Lung (tissue), 12 donors: Measurements from ENCODE around the gene CEP95. TPM values are rescaled to one million over a fixed set of nuclear protein-coding genes. Genes with fewer than 3 reads are reported as not detected.
A peak's percentile ranks its signal among the peaks of the same experiment; 100 is the strongest.

Source experiments
- ATAC-seq: fragments of 200-7000 bp; cut with Tn5 transposase; one replicate; pipeline ENCODE4 v1.9.1; 2020; ENCODE audit warnings: moderate number of reproducible peaks; ENCODE audit not compliant: insufficient read depth, low FRiP score
- DNase-seq, 3 donors: peaks; one replicate each; pipeline ENCODE4 v3.0.0-alpha.2; 2013 to 2017
- H3K27ac ChIP-seq, 2 donors: one replicate each; pipeline ENCODE4 v1.5.1; 2013; ENCODE audit warnings: mild to moderate bottlenecking in 2 of 2, moderate library complexity in 2 of 2, control low read depth in 1 of 2, inconsistent platforms in 1 of 2, low read depth in 1 of 2, low read length in 1 of 2
- H3K27me3 ChIP-seq, 3 donors: one replicate each; pipeline ENCODE4 v1.5.1; 2013; ENCODE audit warnings: low read length in 2 of 3; ENCODE audit not compliant: control insufficient read depth in 3 of 3, insufficient read depth in 3 of 3
- H3K36me3 ChIP-seq, 4 donors: one replicate each; pipeline ENCODE4 v1.5.1; 2013; ENCODE audit warnings: low read length in 4 of 4, mild to moderate bottlenecking in 1 of 4, moderate library complexity in 1 of 4; ENCODE audit not compliant: control insufficient read depth in 4 of 4, insufficient read depth in 4 of 4
- H3K4me1 ChIP-seq, 5 donors: one replicate each; pipeline ENCODE4 v1.5.1; 2013; ENCODE audit warnings: low read length in 5 of 5, mild to moderate bottlenecking in 2 of 5, moderate library complexity in 1 of 5; ENCODE audit not compliant: control insufficient read depth in 5 of 5, insufficient read depth in 5 of 5
- H3K4me3 ChIP-seq: one replicate; pipeline ENCODE4 v1.5.1; 2013; ENCODE audit warnings: mild to moderate bottlenecking, control low read depth, moderate library complexity
- H3K9ac ChIP-seq, 2 donors: one replicate each; pipeline ENCODE4 v1.5.1; 2013; ENCODE audit warnings: low read length in 2 of 2, control low read depth in 1 of 2; ENCODE audit not compliant: insufficient read depth in 1 of 2
- H3K9me3 ChIP-seq, 4 donors: one replicate each; pipeline ENCODE4 v1.5.1; 2013; ENCODE audit warnings: low read length in 3 of 4, mild to moderate bottlenecking in 1 of 4, moderate library complexity in 1 of 4; ENCODE audit not compliant: control insufficient read depth in 4 of 4, insufficient read depth in 3 of 4
- WGBS, 2 donors: extraction: QIAGEN DNeasy Blood & Tissue Kit; methylation state at CpG; one replicate each; pipeline ENCODE4 v1.1.7; 2013; 5-methylcytosine and 5-hydroxymethylcytosine counted together
- polyA plus RNA-seq, 2 donors: library from polyadenylated mRNA; stranded (reverse); fragments of 200-250 nt; gene quantifications; one replicate each; pipeline ENCODE4 v1.2.1, GENCODE V29; 2013
- total RNA-seq, 2 donors: library from RNA; depleted of rRNA in 1 of 2; stranded (reverse); fragments of >200 nt in 1 of 2; gene quantifications; one replicate each; pipeline ENCODE4 v1.2.1, GENCODE V29; 2014 to 2021
- TF ChIP-seq, protein P1 (sequence below): IDR thresholded peaks from 2 replicates; pipeline ENCODE4 v1.5.1; 2012; ENCODE audit warnings: mild to moderate bottlenecking; ENCODE audit errors: control extremely low read depth, extremely low read depth
- donor health status: control.
- donor health status: control.
- donor health status: Bipolar disorder and iron deficiency.
- donor health status: healthy.
- donor health status: DM: yes; HTN: yes; CAD: no.

CEP95 gene
- total and polyA plus RNA-seq, 4 donors, result 12.8 to 115 (median 32.7) TPM

GRCh38 chr17:64505340-64506200, 1.2 kb upstream of the CEP95 start:
- ATAC-seq, result peak; percentile 66
- Histone ChIP-seq H3K4me1 (peaks cover 0 to 24% (median 19%) of the 10 kb centered on the region in 5 donors), H3K9me3 (no peaks in the 10 kb centered on the region), H3K36me3 (peaks cover 21 to 67% (median 45%) of the 10 kb centered on the region in 4 donors), H3K27me3 (no peaks in the 10 kb centered on the region), H3K9ac (peak overlapping the region; percentile 100), H3K4me3 (peak overlapping the region; percentile 99), H3K27ac (peak overlapping the region; percentile 93 to 100)
- DNase-seq, result peak; percentile 96 to 98 (median 97)
- TF ChIP-seq, protein P1, sequence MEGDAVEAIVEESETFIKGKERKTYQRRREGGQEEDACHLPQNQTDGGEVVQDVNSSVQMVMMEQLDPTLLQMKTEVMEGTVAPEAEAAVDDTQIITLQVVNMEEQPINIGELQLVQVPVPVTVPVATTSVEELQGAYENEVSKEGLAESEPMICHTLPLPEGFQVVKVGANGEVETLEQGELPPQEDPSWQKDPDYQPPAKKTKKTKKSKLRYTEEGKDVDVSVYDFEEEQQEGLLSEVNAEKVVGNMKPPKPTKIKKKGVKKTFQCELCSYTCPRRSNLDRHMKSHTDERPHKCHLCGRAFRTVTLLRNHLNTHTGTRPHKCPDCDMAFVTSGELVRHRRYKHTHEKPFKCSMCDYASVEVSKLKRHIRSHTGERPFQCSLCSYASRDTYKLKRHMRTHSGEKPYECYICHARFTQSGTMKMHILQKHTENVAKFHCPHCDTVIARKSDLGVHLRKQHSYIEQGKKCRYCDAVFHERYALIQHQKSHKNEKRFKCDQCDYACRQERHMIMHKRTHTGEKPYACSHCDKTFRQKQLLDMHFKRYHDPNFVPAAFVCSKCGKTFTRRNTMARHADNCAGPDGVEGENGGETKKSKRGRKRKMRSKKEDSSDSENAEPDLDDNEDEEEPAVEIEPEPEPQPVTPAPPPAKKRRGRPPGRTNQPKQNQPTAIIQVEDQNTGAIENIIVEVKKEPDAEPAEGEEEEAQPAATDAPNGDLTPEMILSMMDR, result no peak
- 0% methylated on average over 72 to 76 of the region's 76 CpGs for WGBS, 2 donors

DNA sequence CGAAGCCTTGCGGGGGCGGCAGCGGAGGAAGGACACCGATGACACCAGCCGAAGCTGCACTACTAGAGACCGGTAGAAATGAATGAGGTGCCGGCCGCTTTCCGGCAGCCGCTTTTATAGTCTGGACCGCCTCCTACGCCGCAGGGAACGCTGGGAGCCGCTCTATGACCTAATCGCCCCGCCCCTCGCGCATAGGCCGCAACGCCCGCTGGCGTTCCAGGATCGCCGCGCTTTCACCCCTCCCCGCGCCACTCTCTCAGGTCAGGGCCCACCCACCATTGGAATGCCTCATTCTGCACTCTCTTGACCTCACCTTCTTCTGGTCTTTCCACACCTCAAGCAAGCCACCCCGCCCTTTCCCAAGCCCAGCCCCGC, 589 bp upstream of the CEP95 start, which contains the start of gene DDX5:
DDX5 (minus strand) TSS at position 89 of the 375 bp plus-strand sequence. CDS start 170 bp downstream, outside the sequence.
- peaks cover 0 to 23% (median 19%) of the 10 kb centered on the region in 5 donors for H3K4me1 ChIP-seq
- peak within 1 kb of the TSS; percentile 93 to 100 for H3K27ac ChIP-seq
- H3K27me3 ChIP-seq, result no peaks in the 10 kb centered on the region
- peak; percentile 79 for ATAC-seq
- peaks cover 18 to 60% (median 40%) of the 10 kb centered on the region in 4 donors for H3K36me3 ChIP-seq
- peak within 1 kb of the TSS; percentile 99 for H3K4me3 ChIP-seq
- WGBS, 2 donors, result 0 to 1% methylated on average over 29 to 31 of the region's 31 CpGs
- DNase-seq, result peak; percentile 97 to 98 (median 98)
- H3K9ac ChIP-seq, result peak within 1 kb of the TSS; percentile 100
- TF ChIP-seq, protein P1, result no peak
- H3K9me3 ChIP-seq, result no peaks in the 10 kb centered on the region

DNA sequence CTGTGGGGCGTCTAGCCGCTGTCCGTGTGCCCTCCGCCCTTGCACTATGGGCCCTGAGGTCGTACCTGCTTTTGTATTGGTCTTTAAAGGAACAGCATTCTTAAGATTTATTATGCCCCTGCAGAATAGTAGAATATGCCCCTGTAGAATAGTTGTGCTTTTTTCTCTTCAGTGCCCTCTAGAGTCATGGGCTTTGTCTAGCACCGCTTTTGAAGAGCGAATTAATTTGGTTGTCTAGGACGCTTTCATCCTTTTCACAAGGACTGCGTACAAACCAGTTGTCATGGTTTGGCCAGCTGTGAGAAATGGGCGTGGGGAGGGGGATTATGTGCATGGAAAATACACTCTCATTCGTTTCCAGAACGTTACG, 621 bp downstream of the CEP95 start:
- H3K27ac ChIP-seq, result peak overlapping the region; percentile 93 to 100
- peaks cover 0 to 23% (median 19%) of the 10 kb centered on the region in 5 donors for H3K4me1 ChIP-seq
- peaks cover 14 to 49% (median 35%) of the 10 kb centered on the region in 4 donors for H3K36me3 ChIP-seq
- 0 to 1% methylated on average over 13 of the region's 13 CpGs for WGBS, 2 donors
- TF ChIP-seq, protein P1, result peak; percentile 43
- no peaks in the 10 kb centered on the region for H3K9me3 ChIP-seq
- H3K9ac ChIP-seq, result peak overlapping the region; percentile 93 to 100
- ATAC-seq (peak; percentile 9), DNase-seq (peak; percentile 77 to 92 (median 91))
- H3K27me3 ChIP-seq, result no peaks in the 10 kb centered on the region
- H3K4me3 ChIP-seq, result peak overlapping the region; percentile 79
